Right hindlimb (tissue), 1 donor: Measurements from ENCODE around the gene NHSL2.

Experiments used
- DNase-seq: peaks from one replicate; pipeline ENCODE4 v3.0.0-alpha.2; 2018

NHSL2 gene

GRCh38 chrX:72081605-72082320 lies 171.1 kb downstream of the NHSL2 start:
- DNase-seq, result no peak

GRCh38 chrX:72083291-72083690 lies 172.6 kb downstream of the NHSL2 start:
- no peak for DNase-seq

GRCh38 chrX:72084114-72084513 lies 173.5 kb downstream of the NHSL2 start:
- no peak for DNase-seq

GRCh38 chrX:72086995-72087394 lies 176.3 kb downstream of the NHSL2 start:
- DNase-seq, result no peak

GRCh38 chrX:72088761-72089160 lies 178.1 kb downstream of the NHSL2 start:
- DNase-seq, result no peak

- no peak for DNase-seq
Observed at GRCh38 chrX:72089254-72089653, 178.6 kb downstream of the NHSL2 start.

GRCh38 chrX:72094894-72095293 lies 184.2 kb downstream of the NHSL2 start:
- no peak for DNase-seq

GRCh38 chrX:72095370-72095769 lies 184.7 kb downstream of the NHSL2 start:
- DNase-seq, result no peak

GRCh38 chrX:72097098-72097497 lies 186.5 kb downstream of the NHSL2 start:
- no peak for DNase-seq

GRCh38 chrX:72100051-72100755 lies 189.6 kb downstream of the NHSL2 start:
- DNase-seq, result no peak

GRCh38 chrX:72100824-72101351 lies 190.2 kb downstream of the NHSL2 start:
- DNase-seq, result no peak

GRCh38 chrX:72101597-72102037 lies 191.0 kb downstream of the NHSL2 start:
- no peak for DNase-seq

- DNase-seq, result no peak
Observed at GRCh38 chrX:72102126-72102525, 191.5 kb downstream of the NHSL2 start.

GRCh38 chrX:72102760-72103159 lies 192.1 kb downstream of the NHSL2 start:
- no peak for DNase-seq

- DNase-seq, result no peak
Observed at GRCh38 chrX:72105436-72105835, 194.8 kb downstream of the NHSL2 start.

- no peak for DNase-seq
Observed at GRCh38 chrX:72107320-72107719, 196.7 kb downstream of the NHSL2 start.

GRCh38 chrX:72107841-72108595 lies 197.4 kb downstream of the NHSL2 start:
- DNase-seq, result no peak

GRCh38 chrX:72108666-72109065 lies 198.0 kb downstream of the NHSL2 start:
- no peak for DNase-seq

GRCh38 chrX:72110051-72110875 lies 199.6 kb downstream of the NHSL2 start:
- DNase-seq, result no peak

- DNase-seq, result no peak
Observed at GRCh38 chrX:72110876-72111708, 200.4 kb downstream of the NHSL2 start.

- no peak for DNase-seq
Observed at GRCh38 chrX:72113461-72113860, 202.8 kb downstream of the NHSL2 start.

GRCh38 chrX:72114306-72114705 lies 203.7 kb downstream of the NHSL2 start:
- no peak for DNase-seq
